Mononuclear cell (primary cell): ENCODE results near the gene RAB11FIP4. TPM values are rescaled to one million over a fixed set of nuclear protein-coding genes. Genes with fewer than 3 reads are reported as not detected.

ENCODE experiments used
- H3K27me3 ChIP-seq: 2 replicates; pipeline ENCODE4 v1.6.0; 2011; ENCODE audit warnings: low read length, control low read depth; ENCODE audit not compliant: insufficient read depth
- H3K4me1 ChIP-seq: 2 replicates; pipeline ENCODE4 v1.5.1; 2011; ENCODE audit warnings: mild to moderate bottlenecking, low read length, control low read depth; ENCODE audit not compliant: insufficient read depth
- H3K4me3 ChIP-seq: 2 replicates; pipeline ENCODE4 v1.5.1; 2011; ENCODE audit warnings: mild to moderate bottlenecking, low read length, moderate library complexity
- H3K9me3 ChIP-seq: 2 replicates; pipeline ENCODE4 v1.5.1; 2011; ENCODE audit warnings: low read depth, mild to moderate bottlenecking, control low read depth, low read length
- total RNA-seq: library from RNA; depleted of rRNA; stranded (reverse); fragments of >200 nt; gene quantifications from one replicate; pipeline ENCODE4 v1.2.3, GENCODE V29; 2012

Gene RAB11FIP4
- total RNA-seq, 1 donor = 48.0 TPM

DNA sequence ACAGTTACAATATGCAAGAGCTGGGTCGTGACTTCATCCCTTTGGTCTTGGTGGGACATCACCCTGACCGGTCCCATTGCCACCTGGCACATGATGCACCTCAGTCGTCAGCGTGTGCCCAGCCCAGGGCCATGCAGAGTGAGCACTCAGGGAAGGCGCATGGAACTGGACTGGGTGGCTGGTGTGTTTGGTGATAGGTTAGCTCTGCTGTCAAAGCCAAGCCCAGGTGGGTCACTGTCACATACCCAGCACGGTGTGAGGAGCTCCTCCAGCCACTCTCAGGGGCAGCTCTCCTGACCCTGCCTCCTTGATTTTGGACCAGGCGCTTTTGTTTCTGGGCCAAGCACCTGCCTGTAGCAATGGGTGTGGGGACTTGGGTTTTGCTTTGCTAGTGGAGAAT, 180.9 kb downstream of the RAB11FIP4 start:
- no peak overlapping the region for H3K4me3 ChIP-seq
- peaks cover 23% of the 10 kb centered on the region for H3K4me1 ChIP-seq
- H3K27me3 ChIP-seq = no peaks in the 10 kb centered on the region
- H3K9me3 ChIP-seq = no peaks in the 10 kb centered on the region

DNA sequence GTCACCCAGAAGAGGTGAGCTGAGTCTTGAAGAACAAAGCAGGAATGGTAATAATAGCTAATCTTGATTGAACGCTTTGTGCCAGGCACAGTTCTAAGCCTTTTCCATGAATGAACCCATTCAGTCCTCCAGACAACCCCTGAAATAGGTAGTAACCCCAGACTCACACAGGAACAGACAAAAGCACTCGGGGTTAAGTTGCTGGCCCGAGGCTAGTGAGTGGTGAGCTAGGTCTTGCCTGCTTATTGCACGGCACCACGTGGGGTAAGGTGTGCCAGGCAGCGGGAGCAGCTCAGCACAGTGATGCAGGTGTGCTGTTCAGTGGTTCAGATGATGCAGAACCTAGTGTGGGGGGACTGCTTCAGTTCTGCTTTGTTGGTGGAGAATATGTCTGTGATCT, 181.6 kb downstream of the RAB11FIP4 start:
- H3K9me3 ChIP-seq = no peaks in the 10 kb centered on the region
- no peak overlapping the region for H3K4me3 ChIP-seq
- peaks cover 24% of the 10 kb centered on the region for H3K4me1 ChIP-seq
- H3K27me3 ChIP-seq = no peaks in the 10 kb centered on the region

DNA sequence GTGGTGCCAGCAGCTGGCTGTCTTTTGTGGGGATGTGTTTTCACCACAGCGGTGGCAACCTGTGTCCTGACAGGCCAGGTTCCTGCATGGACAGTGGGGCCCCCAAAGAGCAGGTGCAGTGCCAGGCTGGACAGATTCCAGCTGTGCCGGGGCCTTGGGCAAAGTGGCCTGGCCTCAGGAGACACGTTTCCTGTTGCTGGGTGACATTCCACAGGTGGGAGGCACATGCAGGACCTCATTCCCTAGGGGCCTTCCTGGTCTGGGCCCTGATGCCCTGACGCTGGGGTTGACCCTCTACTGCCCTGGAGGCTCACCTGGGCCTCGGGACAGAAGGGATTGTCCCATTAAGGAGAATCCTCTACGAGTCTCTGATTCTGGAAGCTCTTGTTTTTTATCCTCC, 182.4 kb downstream of the RAB11FIP4 start:
- Histone ChIP-seq H3K4me1 (peaks cover 19% of the 10 kb centered on the region), H3K27me3 (no peaks in the 10 kb centered on the region), H3K9me3 (no peaks in the 10 kb centered on the region), H3K4me3 (no peak overlapping the region)

DNA sequence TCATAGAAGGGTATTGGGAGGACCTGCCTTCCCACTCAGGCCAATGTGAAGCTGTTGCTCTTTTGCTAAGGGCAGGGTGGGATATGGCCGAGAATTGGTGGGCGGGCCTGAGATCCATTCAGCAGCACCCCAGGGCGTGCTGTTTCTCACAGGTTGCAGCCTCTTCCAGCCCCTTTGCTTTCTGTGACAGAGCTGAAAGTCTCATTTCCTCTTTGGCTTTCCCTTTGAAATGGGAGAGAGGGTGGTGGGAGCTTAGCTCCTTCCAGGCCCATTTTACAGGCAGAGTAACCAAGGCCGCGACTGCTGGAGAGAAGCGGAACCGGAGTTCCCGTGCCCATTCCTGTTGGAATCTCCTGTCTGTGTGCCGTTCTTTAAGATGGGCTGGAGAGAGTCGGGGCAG, 183.0 kb downstream of the RAB11FIP4 start:
- H3K4me1 ChIP-seq = peaks cover 22% of the 10 kb centered on the region
- no peaks in the 10 kb centered on the region for H3K9me3 ChIP-seq
- no peak overlapping the region for H3K4me3 ChIP-seq

DNA sequence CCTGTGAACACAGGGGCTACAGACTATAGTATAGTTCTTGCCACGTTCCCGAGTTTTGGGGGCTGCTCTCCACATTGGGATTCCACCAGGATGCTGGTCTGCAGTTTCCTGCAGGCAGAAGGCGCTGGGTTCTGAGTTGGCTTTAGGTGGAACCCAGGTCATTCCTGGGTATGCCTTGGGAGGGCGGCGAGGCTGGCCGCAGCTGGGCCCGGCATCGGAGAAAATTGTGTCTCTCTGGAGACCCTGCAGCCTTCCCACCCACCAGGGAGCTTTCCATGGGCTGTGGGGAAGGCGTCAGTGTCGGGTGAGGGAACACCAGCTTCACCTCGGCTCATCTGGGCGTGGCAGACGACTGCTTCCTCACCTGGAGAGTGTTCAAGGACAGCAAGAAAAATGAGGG, 183.6 kb downstream of the RAB11FIP4 start:
- H3K4me3 ChIP-seq = no peak overlapping the region
- H3K27me3 ChIP-seq = no peaks in the 10 kb centered on the region
- no peaks in the 10 kb centered on the region for H3K9me3 ChIP-seq
- peaks cover 28% of the 10 kb centered on the region for H3K4me1 ChIP-seq

More for the DNA sequence above, 183.0 kb downstream of the RAB11FIP4 start:
- H3K27me3 ChIP-seq = no peaks in the 10 kb centered on the region

DNA sequence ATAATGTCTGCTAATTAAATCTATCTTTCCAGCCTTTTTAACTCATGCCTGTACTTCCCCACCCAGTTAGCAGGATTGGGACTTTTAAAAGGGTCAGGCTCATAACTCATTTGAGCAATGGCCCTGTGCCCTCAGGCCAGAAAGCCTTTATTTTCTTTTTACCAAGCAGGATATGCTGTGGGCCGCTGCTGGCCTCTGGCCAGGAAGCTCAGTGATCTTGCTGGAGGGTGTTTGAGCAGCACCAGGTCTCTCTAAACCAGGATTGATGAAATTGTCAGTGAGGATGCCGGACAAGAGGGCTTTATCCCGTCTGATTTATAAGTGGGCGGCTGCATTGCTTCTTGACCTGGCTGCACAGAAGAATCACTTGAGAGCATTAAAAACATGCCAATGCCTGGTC, 187.8 kb downstream of the RAB11FIP4 start:
- Histone ChIP-seq H3K4me3 (no peak overlapping the region), H3K9me3 (no peaks in the 10 kb centered on the region), H3K27me3 (no peaks in the 10 kb centered on the region), H3K4me1 (peaks cover 58% of the 10 kb centered on the region)

DNA sequence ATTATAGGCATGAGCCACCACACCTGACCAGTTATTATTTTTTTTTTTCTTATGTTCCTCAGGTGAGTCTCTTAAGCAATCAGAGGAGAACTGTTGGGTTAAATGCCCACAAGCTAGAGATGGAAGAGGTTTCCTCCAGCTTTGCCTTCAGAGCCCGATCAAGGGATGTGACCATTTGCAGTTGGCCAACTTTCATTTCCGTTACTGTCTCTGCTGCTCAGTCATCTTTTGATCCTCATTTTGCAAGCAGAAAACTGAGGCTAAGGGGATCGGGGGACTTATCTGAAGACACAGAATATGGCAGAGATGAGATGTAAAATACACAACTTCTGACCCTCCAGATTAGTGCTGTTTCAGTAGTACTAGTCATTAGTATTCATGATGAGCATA, 188.8 kb downstream of the RAB11FIP4 start:
- Histone ChIP-seq H3K27me3 (no peaks in the 10 kb centered on the region), H3K9me3 (no peaks in the 10 kb centered on the region), H3K4me3 (no peak overlapping the region), H3K4me1 (peaks cover 60% of the 10 kb centered on the region)

DNA sequence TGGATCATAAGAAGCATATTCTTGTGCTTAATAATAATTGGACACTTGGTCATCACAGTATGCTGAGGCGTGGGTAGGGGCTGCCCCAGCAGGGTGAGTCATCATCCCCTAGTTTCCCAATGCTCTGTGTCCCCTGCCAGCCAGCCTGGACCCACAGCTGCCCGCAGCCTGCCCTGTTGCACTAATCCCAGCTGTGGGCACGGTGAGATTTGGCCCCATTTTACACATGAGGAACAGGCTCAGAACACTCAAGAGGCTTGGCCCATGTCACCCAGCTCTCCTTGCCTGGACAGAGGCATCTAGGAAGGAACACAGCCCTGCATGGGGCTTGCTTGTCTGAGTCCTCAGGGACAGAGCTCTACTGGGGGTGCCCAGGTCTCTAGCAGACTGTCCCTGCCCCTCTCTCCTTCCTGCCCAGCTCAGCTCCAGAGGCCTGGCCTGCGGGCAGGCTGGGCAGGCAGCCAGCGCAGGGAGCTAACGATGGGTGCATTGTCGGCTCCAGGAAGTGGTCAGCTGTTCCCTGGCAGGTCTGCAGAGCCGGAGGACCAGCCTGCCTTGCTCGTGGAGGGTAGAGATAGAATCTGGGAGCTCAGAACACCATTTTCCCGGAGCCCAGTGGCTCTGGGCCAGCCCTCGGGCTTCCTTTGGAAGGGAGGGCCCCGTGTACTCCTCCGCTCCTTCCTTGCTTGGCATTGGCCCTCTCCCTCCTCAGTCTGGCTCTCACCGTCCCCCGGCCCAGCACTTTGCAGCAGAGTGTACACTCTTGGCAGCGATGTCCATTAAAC, 189.4 kb downstream of the RAB11FIP4 start:
- H3K27me3 ChIP-seq = no peaks in the 10 kb centered on the region
- no peaks in the 10 kb centered on the region for H3K9me3 ChIP-seq
- no peak overlapping the region for H3K4me3 ChIP-seq
- peaks cover 60% of the 10 kb centered on the region for H3K4me1 ChIP-seq

DNA sequence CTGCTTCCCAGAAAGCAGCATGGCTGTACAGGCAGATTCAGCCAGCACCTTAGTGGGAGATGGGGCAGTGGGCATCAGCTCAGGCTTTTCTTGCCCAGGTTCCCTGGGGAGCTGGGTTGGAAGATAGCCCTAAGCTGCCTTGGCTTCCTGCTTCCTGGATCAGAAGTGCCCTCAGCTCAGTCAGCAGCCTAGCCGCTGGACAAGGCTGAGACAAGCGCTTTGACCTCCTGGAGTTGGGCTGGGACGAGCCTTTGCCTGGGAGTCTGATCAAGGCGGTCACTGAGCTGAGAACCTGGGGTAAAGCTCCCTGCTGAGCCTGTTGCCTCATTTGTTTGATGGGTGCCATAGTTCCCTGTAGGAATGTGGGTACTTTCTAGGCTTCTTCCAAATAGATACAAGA, 190.0 kb downstream of the RAB11FIP4 start:
- Histone ChIP-seq H3K4me3 (no peak overlapping the region), H3K4me1 (peaks cover 60% of the 10 kb centered on the region), H3K9me3 (no peaks in the 10 kb centered on the region), H3K27me3 (no peaks in the 10 kb centered on the region)

DNA sequence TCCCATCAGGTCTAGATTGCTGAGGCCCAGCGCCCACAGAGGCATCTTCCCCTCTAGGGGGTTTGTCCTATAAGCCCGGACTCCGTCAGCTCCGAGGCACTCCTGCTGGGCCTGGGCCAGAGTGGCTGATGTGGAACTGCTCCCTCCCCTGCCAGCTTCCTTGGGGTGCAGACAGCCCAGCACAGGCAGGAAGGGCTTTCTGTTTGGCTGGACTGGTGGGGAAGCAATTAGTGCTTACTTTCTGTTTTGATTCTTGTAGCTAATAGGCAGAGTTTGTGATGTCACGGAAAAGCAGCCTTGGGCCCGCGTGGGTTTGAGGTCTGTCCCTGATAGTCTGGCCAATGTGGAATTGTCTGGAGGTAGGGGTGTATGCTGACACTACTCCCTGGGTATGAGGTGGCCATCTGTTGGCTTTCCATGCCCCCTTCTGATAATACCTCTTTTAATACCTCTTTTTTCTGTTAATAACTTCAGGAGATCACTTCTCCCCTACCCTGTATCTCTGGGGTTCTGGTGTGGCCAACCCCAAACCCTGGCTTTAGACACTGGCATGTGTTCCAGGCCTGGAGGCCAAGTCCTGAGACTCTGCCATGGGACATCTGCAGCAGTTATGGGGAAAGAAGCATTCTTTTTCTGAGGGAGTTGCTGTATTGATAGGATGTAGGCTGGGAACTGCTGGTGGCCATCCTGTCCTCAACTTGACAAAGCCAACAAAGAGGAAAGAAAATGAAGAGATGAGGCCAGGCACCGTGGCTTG, 190.9 kb downstream of the RAB11FIP4 start:
- no peaks in the 10 kb centered on the region for H3K27me3 ChIP-seq
- no peaks in the 10 kb centered on the region for H3K9me3 ChIP-seq
- peaks cover 59% of the 10 kb centered on the region for H3K4me1 ChIP-seq
- no peak overlapping the region for H3K4me3 ChIP-seq

DNA sequence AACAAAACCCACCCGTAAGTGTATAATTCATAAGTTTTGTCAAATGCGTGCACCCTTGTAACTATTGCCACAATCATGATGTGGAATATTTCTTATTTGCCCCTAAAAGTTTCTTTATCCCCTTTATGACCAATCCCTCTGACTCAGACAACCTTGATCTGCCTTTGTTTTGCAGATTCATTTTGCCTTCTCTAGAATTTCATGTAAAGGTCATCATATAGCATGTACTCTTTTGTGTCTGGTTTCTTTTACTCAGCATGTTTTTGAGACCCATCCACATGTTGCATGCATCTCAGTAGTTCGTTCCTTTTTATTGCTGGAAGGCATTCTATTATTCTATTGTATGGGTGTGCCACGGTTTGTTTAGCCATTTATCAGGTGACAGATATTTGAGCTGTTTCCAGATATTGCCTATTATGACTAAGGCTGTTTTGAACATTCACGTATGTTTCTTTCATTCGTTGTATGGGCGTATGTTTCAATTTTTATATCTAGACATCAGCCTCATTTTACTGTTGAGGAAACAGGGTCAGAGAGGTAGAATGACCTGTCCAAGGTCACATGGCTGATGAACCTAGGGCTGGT, 192.4 kb downstream of the RAB11FIP4 start:
- Histone ChIP-seq H3K4me1 (peaks cover 53% of the 10 kb centered on the region), H3K4me3 (no peak overlapping the region), H3K27me3 (no peaks in the 10 kb centered on the region), H3K9me3 (no peaks in the 10 kb centered on the region)

DNA sequence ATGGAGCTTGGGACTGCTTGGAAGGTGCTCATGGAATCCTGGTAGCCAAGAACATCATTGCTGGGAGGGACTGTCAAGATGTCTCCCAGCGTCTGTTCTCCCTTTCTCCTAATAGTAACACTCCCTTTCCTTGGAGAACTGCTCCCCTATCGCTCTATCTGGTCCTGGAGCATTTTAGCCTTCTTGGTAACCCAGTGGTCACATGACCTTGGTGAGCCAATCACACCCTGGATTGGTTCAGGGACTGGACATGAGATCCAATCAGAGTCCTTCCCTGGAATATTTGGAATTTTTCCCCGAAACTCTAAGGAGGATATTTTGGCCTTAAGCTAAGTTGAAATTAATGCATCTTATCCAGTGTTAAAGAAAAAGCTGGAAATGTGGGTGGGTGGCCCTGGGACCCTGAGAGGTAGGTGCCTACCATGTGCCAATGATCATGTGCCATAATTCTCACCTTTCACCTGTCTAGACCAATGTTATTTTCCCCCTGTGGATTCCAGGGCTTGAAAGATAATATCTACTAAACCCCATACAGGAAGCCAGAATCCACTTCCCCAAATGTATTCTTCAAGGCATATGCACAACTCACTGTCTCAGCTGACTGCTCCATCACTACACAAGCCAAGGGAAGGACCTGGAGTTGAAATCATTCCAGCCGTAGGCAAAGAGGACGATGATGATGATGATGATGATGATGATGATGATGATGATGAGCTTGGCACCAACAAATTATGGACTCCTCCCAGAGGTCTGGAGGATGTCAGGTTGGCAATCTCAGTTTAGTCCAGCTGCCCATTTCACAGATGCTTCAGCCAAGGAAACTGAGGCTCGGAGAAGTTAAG, 193.2 kb downstream of the RAB11FIP4 start:
- H3K4me3 ChIP-seq = no peak overlapping the region
- no peaks in the 10 kb centered on the region for H3K9me3 ChIP-seq
- peaks cover 45% of the 10 kb centered on the region for H3K4me1 ChIP-seq
- H3K27me3 ChIP-seq = no peaks in the 10 kb centered on the region

DNA sequence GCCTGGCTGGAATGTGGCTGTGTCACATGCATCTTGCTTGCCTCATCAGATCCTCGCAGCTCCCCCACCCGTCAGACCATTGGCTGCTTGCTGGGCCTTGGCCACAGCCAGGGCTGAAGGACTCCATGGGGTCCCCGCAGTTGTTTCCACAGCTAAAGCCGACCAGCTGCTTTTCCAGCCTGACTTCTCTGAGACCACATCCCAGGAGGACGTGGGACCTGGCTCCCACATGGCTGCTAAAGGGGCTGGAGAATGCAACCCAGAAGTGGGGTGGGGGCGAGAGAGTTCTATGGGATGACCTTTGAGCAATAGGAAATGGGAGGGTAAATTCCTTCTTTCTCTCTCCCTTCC, 193.8 kb downstream of the RAB11FIP4 start:
- no peak overlapping the region for H3K4me3 ChIP-seq
- H3K4me1 ChIP-seq = peaks cover 39% of the 10 kb centered on the region
- no peaks in the 10 kb centered on the region for H3K9me3 ChIP-seq
- no peaks in the 10 kb centered on the region for H3K27me3 ChIP-seq

DNA sequence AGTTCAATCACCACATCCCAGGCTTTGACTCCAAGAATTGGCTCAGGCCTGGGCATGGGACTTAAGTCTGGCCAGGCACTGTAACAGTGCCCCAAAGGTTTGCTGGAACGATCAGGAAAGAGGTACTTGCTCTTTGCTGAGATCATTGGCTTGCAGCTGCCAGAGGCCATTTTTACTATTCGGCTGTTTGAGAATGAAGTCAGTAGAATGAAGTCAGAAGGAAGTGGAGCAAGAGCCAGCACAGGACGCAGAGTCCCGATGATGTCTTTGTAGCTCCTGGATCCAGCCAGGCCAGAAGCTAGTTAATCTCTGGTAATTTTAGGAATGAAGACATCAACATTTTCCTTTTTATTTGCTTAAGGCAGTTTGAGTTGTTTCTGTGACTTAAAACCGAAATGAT, 195.5 kb downstream of the RAB11FIP4 start:
- peaks cover 22% of the 10 kb centered on the region for H3K4me1 ChIP-seq
- no peaks in the 10 kb centered on the region for H3K9me3 ChIP-seq
- H3K27me3 ChIP-seq = no peaks in the 10 kb centered on the region
- no peak overlapping the region for H3K4me3 ChIP-seq

DNA sequence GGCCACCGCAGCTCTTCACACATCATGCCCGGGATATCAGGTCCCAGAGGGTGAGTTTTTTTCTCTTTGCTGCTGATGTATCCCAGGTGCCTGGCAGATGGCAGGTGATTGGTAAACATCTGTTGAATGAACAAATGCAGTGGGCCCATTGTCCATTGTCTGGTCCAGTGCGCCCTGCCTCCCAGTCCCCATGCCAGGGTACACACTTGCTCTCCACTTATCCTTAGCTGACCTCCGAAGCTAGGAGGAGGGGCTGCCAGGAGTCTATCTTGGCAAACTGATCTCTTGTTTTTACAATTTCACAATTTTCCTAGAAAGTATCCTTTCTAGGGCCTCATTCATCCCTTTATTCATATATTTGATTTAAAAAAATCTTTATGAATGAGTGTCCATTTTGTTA, 196.0 kb downstream of the RAB11FIP4 start:
- H3K27me3 ChIP-seq = no peaks in the 10 kb centered on the region
- H3K4me3 ChIP-seq = no peak overlapping the region
- peaks cover 17% of the 10 kb centered on the region for H3K4me1 ChIP-seq
- no peaks in the 10 kb centered on the region for H3K9me3 ChIP-seq
